Caki2 (cell line): ENCODE results near the gene ARHGAP10. TPM values are rescaled to one million over a fixed set of nuclear protein-coding genes. Genes with fewer than 3 reads are reported as not detected.

Experiments used
- DNase-seq: peaks from one replicate; pipeline ENCODE4 v3.0.0-alpha.2; 2015; ENCODE audit warnings: low read depth
- in situ Hi-C: cut with HindIII; loops from 2 replicates; pipeline ENCODE4 v1.10.0; 2016; ENCODE audit warnings: low sequenced_read_pairs, low pct_unique_long_range_greater_than_20kb, mixed read lengths
- total RNA-seq: library from RNA; depleted of rRNA; stranded (reverse); fragments of >200 nt; shearing (Covaris generic); gene quantifications from 2 replicates; pipeline ENCODE4 v1.2.3, GENCODE V29; 2014; ENCODE audit warnings: low replicate concordance

The ARHGAP10 gene
- total RNA-seq, 1 experiment from 2014 or later: 8.3 TPM

- in situ Hi-C loops: no loop called here
- DNase-seq: no peak
Measured at GRCh38 chr4:148006001-148006400, 274.1 kb downstream of the ARHGAP10 start.

DNA sequence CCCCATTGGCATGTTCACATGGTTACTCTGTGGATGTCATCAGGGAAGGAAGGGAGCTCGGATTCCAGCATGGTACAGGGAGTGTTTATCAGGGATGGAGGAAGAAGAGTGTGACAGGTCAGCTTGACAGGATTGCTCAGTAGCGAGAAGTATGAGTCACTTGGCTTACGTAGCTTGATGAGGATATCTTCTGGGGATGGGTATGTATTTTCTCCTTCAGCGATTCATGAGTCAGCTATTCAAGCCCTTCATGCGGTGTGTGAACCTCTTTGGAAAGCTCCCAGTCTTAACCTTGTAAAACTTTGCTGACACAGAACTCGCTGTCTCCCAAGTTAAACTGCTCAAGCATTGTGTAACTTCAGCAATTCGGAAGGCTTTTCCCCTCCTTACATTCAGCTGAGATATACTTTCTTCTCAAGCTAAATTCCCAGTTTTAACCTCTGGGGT is 275.4 kb downstream of the ARHGAP10 start:
- in situ Hi-C loops: no loop called here
- peak; percentile 91 for DNase-seq

- in situ Hi-C loops: no loop called here
- no peak for DNase-seq
Measured at GRCh38 chr4:148007792-148008191, 275.9 kb downstream of the ARHGAP10 start.

DNA sequence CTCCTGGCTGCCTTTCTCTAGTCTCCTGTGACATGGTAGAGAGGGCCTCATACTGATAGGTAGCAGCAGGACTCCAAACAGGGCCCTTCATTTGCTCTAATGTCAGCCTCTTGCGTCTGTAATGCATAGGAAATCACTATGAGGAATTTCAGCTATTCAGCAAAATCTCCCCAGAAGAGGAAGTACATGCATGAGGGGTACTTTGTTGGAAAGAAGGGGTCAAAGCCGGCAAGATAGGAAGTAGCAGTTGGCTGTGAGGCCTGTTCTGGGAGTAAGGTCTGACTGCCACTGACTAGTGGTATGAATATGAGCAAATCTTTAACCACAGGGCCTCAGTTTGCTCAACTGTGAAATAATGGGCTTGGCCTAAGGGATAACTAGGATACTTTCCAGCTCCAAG is 283.2 kb downstream of the ARHGAP10 start:
- in situ Hi-C loops: no loop called here
- DNase-seq: no peak

GRCh38 chr4:148015468-148015867 is 283.6 kb downstream of the ARHGAP10 start:
- in situ Hi-C loops: no loop called here
- DNase-seq: no peak

- in situ Hi-C loops: no loop called here
- DNase-seq: no peak
Measured at GRCh38 chr4:148016063-148016637, 284.3 kb downstream of the ARHGAP10 start.

DNA sequence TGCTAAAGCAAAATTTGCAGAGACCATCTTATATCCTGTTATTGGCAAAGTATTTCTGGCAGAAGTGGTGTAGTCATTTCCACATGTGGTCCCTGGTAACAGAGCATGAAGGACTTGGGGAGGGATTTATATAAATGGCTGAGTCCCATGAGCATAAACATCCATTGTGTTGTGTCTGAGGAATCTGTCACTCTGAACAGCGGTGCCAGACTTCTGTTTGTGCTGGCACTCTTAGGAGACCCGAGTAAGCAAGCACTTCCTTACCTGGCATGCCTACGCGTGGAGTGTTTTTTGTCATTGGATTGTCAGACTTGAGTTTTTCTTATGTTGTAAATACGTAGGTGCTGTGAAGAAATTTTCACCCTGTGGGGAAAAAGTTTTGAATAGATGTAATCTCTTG is 285.9 kb downstream of the ARHGAP10 start:
- no peak for DNase-seq
- in situ Hi-C loops: no loop called here

GRCh38 chr4:148021686-148022085 is 289.8 kb downstream of the ARHGAP10 start:
- DNase-seq: no peak
- in situ Hi-C loops: no loop called here

GRCh38 chr4:148022975-148023374 is 291.1 kb downstream of the ARHGAP10 start:
- in situ Hi-C loops: no loop called here
- DNase-seq: no peak

DNA sequence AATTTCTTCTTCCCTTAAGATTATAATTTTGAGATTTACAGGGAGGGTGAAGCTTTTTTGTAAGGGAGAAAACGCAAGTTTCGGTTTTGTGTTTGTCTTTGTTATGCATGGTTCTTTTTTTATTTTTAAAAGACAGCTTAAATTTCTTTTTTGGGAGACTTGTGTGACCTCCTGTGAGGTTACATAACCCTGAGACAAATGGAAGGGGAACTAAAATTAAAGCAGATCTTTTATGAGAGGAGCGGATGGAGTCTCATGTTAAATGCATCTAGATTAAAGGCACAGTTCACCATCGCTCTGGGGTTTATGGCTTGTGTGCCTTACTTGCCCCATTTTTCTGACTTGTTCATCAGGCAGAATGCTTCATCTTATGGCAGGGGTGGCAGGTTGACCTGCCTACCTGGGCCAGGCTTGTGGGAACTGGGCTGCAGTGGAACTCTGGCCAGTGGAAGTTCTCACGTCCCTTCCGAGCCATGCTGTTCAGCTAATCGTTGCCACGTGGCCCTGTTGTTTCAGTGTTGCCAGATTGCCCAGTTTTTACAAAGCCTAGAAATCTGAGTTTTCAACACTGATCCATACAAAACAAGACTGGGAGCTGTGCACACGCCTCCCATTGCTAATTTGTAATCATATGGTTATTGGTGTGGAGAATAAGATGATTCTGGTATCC is 291.8 kb downstream of the ARHGAP10 start:
- no peak for DNase-seq
- in situ Hi-C loops: no loop called here

DNA sequence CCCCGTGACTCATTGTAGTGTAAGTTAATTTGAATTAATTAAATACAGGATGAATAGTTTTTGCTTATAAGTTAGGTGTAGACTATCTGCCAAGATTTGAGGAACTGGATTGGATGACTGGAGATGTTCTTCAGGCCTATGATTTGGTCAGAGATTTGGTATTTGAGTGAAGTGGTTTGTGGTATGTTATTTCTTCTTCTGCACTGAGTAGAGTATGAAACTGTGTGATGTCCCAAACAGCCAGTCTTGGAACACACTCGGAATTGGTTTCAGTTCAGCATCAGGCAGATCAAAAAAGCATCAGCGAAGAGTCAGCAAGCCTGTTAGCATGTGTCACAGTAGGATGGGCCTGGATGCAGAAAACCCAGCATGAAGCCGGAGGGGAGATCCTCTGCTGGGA is 294.1 kb downstream of the ARHGAP10 start:
- DNase-seq: no peak
- in situ Hi-C loops: no loop called here

DNA sequence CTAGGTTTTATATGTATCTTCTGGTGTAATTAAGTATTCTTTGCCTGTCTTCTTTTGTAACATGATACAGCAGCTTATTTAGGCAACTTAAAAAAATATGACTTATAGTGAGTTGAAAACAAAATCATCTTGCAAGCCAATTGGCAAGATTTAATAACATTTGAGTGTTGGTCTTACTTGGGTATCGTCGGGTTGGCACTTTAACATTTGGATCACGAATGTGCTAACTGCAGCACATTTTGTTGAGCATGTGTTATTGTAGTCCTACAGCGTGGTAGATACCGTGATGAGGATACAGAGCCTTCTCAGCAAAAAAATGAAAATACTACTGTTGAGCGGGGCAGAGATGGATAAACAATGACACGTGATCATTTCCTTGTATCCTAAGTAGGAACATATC is 295.3 kb downstream of the ARHGAP10 start:
- no peak for DNase-seq
- in situ Hi-C loops: no loop called here

- in situ Hi-C loops: no loop called here
Measured at GRCh38 chr4:148029781-148030180, 297.9 kb downstream of the ARHGAP10 start.

DNA sequence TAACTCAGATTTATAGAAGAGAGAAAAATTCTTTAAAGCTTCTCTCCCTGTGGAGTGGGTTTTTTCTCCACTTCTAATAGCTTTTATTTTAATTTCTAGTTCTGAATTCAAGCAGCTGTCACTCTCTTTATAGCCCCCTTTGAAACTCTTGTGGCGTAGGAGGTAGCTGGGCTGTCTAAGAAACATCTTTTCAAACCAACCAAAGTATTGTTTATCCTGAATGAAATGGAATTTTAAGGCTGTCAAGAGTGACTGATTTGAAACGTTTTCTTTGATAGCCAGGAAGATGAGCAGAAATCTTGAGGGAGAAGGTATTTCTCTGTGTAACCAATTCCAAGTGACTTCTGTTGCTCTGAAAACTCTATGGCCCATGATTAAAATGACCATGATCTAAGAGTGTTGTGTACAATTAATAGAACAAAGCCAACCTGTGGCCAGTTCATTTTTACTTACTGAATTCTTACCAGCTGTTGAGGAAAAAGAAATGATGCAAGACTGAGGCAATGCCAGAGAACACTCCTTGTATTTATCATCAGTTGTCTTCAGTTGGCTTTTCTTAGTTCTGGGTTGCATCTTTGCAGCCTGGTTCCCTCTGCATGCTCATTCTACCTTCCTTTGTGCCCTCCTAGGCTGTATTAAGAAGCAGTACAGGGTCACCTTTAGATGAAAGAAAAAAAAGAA is 298.4 kb downstream of the ARHGAP10 start:
- DNase-seq: no peak
- in situ Hi-C loops: no loop called here

More at GRCh38 chr4:148029781-148030180, 297.9 kb downstream of the ARHGAP10 start:
- DNase-seq: no peak

- no peak for DNase-seq
- in situ Hi-C loops: no loop called here
Measured at GRCh38 chr4:148034813-148035212, 302.9 kb downstream of the ARHGAP10 start.

DNA sequence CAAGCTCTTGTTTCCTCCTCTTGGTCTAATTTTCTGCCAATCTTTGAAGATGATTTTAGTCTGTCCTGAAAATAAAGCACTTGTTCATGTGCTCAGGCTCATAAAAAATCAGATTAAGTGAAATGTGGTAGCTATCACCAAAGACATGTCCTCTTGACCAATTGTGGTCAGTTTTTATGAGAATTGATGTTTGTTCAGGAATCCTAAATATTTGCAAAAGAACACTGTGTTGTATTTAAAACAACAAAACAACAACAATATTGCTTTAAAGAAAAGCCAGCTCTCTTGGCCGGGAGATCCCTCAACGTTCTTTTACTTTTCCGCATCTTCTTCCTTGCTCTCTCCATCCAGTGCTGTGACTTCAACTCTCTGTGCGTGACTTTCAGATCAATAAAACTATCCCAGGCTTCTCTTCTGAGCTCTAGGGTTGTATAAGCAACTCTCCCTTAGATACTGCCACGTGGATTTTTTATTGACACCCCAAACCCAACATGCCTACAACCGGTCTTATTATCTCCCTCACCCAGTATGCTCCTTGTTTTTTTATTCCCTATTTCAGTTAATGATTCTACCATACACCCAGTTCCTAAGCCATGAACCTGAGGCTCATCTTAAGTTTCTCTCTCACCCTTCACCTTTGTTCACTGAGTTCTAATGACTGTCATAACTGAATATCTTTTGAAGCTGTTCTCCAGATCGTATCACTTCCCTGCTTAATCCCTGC is 309.9 kb downstream of the ARHGAP10 start:
- no peak for DNase-seq
- in situ Hi-C loops: no loop called here

- in situ Hi-C loops: no loop called here
- no peak for DNase-seq
Measured at GRCh38 chr4:148044089-148044911, 312.4 kb downstream of the ARHGAP10 start.

DNA sequence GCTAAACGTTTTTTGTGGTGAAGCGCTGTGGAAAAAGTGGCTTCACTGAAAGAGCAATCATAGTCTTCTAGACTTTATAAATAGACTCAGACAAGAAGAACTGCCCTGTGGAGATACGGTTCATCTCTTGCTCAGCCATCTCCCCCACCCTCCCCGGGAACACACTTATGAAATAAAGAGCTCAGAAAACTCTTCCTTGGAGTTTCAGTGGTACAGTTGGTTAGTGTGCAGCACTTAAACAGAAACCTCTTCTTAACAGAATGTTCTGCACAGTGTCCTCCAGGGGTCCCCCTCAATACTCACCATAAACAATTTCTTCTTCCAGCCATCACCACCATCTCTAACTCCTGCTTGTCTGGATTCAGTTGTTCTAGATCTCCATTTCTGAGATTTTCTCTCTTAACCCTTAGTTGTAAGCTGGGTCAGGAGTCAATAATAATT is 313.0 kb downstream of the ARHGAP10 start:
- in situ Hi-C loops: no loop called here

More for the DNA sequence above, 313.0 kb downstream of the ARHGAP10 start:
- no peak for DNase-seq
